GM15510 (cell line): ENCODE data around the gene ACBD6.

Experiments used
- POLR2A ChIP-seq: IDR thresholded peaks from 3 replicates; pipeline ENCODE4 v1.6.1; 2011; ENCODE audit warnings: borderline replicate concordance; ENCODE audit not compliant: insufficient read length; ENCODE audit errors: extremely low read depth

ACBD6 gene

DNA sequence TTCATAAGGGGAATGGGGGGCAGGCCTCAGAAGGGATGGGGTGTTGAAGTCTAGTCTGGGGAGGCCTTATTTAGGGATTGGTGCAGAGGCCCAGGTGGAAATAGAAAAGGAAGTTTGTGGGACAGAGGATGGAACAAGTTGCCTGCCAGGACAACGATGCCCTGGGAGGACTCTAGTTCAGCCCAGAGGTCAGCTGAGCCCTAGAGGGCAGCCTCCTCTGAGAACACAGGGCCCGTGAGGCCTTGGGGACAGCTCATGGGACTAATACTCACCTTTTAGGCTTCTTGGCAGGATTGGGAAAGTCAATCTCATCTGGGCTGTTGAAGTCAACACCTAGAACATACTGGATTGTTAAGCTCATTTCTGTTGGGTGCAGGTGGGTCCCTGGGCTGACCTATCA is 229.3 kb downstream of the ACBD6 start:
- TF ChIP-seq POLR2A = no peak

DNA sequence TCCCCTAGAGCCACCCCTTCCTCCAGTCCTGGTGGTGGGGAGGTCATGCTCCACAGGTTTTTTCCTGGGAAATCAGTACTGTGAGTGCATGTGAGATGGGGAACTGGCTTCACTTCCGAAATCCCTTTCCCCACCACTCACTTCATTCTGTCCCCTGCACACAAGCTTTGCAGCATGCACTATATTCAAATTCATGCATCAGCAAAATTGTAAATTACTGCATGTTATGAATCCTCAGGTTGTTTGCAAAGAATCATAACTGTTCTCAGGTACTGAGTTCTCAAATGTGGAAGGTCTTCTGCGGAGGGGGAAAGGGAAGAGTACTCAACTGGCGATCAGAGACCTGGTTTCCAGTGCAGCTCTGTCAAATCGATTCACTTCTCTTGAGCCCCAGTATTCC is 230.0 kb downstream of the ACBD6 start:
- no peak for TF ChIP-seq POLR2A

DNA sequence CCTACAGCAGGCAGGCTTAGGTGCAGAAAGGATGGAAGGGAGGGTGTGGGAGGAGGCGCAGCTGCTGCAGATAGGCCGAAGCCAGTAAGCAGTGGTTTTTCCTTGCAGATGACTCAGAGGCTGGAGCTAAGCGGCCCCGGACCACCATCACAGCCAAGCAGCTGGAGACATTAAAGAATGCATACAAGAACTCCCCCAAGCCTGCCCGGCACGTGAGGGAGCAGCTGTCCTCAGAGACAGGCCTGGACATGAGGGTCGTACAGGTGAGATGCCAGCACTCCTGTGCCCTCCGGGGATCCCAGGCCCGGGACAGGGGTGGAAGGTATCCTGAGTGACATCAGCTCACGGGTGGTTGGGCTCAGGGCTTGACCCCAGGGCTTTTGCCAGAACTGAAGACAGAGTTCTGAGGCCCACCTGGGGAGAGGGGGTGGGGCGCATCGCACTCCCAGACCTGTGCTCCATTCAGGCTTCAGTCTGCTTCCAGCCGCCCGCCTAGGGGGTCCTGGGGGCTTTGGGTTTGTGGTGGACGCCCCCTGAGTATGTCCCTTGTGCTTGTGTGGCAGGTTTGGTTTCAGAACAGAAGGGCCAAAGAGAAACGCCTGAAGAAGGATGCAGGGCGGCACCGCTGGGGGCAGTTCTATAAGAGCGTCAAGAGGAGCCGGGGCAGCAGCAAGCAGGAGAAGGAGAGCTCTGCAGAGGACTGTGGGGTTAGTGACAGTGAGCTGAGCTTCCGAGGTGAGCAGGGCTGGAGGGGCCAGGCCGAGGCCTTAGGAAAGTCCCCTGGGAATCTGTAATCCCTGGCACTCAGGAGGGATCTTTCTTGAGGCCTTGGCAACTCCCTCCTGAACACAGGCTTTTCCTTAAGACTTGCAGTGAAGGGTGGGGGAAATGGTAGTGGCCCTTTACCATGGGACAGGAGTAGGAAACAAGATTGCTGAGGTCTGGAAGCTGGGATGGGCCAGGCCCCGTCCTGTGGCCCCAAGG is 230.8 kb downstream of the ACBD6 start:
- TF ChIP-seq POLR2A = no peak

DNA sequence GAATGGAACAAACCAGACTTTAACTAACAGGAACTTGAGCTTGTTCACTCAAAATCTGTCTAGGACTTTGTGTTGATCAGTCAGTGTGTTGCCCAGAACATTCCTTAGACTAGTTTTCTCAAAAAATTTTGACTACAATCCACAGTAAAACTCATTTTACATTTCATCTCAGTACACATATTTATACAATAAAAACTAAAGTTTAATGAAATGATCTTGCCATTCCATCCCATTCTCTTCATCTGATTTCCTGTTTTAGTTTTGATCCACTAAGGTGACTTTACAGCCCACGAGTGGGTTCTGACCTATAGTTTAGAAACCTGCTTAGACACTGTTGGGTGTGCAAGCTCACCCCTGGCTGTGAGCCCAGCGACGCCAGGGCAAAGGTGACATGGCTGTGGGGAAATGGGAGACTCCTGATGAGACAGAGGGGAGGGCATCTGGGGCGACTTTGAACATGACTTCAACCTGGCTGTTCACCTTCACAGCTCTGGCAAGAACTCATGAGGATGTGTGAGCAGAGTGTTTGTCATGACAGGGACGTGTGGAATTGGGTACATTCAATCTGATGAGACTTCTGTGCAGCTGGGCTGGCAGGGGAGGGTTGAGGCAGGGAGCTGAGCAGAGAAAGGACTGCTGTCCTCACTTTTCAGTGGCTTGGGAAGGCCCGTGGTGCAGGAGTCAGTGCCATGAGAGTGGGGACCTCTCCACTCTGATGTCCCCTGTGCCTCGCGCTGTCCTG is 231.7 kb downstream of the ACBD6 start:
- TF ChIP-seq POLR2A = no peak

DNA sequence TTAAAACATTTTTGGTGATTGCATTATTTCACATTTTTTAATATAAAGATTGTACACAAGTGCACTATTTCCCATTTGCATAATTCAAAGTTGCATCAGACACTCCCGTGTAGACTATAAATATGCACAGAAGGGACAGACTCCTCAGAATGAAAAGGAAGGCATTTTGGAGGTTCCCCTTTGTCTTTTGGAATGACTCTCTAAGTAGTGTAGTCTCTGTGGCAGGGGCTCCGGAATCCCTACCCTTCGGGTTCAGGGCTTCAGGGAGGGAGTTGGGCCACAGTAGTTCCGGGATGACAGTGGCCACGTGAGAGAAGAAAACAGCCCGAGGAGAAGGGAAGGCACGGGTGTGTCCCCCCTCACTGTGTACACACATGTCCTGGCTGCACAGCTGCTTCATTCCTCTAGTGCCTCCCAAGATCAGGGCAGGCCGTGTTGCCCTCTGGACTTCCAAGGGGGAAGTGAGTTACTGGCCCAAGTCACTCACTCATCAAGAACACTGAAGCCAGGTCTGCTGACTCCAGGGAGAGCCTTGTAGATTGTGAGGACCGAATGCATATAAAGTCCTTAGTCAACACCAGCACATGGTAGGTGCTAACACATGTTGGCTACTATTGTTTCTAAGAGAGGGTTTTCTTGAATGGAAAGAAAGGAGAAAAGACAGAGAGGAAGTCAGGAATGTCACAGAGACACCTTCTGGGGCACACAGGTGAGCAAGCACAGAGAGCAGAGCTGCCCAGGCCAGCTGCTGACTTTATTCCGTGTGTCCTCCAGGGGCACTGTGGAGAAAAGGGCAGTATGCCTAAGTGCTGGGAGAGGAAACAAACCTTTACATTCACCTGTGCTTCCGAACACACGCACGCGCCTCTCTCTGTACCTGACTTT is 232.5 kb downstream of the ACBD6 start:
- TF ChIP-seq POLR2A = no peak

DNA sequence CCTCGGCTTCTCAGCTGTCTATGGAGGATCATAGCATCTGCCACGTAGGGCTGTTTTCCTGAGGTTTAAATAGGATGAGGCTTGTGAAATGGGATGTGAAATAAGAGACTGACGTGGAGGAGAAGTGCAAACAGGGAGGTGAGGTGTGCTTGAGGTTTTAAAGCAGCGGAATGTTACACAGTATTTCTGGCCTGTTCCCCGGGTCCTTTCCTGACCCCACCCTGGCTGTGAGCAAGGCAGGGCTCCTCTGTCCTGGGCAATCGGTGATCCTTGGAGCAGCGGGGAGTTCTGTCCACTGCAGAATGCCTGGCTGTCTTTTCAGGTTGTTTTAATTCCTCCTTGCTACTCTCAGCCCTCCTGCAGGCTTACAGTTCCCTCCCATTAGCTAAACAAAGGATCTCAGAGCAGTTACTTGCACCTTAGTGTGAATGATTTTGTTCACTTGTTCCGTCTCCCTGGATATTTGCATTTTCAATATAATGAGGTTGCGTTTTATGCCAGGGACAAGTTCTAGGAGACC is 233.8 kb downstream of the ACBD6 start:
- no peak for TF ChIP-seq POLR2A

DNA sequence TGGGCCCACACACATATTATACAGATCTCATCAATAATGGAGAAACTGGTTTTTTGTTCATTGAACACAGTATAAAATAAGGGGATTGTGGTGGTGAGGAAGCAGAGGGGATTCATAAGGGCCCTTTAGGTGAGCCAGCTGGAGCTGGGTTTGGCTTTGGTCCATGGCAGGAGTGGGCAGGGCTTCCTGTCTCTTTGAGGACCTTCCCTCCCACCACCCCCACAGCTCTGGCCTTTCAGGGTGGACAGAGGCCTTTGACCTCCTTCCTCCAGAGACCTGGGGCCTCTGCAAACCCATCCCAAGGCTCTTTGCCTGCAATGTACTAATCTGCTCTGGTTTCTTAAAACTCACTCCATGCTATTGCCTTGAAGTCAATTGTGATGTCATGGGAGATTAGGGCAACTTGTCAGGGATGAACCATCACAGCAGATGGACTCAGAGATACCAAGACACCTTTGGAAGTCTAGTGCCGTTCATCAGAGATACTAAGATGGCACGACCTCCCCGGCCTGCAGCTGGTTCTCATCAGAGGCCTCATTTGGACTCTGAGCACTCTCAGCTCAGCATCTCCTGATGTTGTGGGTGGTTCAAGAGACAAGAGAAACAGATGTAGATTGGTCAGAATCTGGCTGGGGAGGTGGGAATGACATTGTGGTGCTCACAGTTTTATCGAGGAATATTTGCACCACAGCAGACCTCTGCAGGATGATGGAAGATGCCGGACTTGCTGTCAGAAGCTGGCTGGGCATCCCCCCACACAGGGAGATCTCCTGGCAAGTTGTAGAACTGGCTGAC is 234.4 kb downstream of the ACBD6 start:
- no peak for TF ChIP-seq POLR2A

DNA sequence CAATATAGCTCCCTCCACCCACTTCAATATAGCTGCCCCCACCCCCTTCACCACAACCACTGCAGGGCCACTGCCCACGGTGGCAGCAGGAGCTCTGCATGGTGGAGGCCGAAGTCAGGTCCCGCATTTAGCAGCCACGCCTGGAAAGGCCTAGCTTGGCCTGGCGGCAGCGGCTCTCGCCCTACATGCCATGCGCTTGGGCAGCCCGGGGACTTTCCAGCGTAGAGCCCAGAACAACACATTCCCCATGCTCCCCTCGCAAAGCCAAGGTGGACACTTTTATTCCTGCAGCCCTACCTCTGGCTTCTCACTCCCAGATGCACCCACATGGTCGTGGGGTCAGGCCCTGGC is 235.2 kb downstream of the ACBD6 start:
- TF ChIP-seq POLR2A = no peak

DNA sequence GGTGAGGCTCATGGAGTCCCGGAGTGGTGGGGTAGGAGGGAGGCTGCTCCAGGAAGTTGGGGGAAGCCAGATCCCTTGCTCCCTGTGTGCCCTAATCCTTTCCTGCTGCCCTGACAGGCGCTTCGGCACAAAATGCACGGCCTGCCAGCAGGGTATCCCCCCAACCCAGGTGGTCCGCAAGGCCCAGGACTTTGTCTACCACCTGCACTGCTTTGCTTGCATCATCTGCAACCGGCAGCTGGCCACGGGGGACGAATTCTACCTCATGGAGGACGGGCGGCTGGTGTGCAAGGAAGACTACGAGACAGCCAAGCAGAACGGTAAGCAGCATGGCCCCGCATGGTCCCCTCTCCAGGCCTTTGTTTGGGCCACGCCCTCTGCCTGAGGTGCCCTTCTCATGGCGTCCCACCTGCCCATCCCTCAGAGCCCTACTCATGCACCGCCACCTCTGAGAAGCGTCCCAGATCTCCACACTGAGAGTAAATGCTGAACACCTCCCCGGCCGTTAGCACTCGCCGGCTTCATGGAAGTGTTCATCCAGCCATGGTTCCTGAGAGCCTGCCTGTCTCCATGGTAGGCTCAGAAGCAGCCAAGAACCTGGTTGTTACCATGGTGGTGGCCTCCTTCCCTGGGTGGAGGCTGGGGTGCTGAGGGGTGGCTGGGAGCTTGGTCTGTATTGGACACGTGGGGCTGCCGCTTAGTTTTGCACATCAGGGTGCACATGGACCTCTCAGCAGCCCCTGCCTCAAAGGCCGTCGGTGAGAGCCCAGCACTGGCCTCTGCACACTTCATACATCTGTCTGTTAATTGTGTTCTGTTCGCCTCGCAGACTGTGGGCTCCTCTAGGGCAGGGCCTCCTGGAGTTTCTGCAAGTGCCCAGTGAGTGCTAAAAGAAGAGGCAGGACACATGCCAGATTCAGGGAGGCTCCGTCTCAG is 235.8 kb downstream of the ACBD6 start:
- no peak for TF ChIP-seq POLR2A

DNA sequence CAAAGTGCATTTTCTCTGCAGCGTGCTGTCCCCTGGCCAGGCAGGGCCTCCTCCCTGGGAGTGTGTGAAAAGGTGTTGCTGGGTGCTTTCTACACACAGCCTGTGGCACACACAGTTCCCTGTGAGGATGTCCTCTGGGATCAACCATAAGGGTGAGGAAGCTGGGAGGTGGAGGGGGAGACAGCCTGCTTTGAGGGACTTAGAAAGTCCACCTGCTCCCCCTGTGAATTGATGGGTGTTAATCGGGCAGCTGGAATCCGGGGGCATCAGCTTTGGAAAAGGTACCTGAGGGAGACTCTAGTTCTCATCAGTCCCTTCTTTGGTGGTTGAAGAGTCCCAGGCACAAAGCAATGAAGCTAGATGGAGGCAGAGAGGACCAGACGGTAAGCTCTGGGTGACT is 236.5 kb downstream of the ACBD6 start:
- TF ChIP-seq POLR2A = no peak

DNA sequence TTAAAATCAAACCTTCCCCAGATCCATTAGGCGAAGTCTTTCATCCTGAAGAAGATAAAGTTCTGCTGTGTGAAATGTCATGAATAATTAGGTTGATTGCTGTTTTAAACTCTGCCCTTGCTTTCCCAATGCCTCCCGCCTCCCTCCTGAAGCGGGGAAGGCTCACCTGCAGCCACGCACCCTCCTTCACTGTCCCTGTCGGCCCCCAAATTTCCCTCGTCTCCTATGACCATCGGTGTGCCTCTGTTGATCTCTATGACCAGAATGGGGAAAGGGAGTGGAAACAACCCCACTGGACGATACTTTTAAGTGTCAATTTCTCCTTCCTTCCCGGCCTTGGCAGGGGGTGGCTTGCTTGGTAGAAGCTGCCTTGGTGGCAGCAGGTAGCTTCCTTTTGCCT is 237.2 kb downstream of the ACBD6 start:
- no peak for TF ChIP-seq POLR2A

DNA sequence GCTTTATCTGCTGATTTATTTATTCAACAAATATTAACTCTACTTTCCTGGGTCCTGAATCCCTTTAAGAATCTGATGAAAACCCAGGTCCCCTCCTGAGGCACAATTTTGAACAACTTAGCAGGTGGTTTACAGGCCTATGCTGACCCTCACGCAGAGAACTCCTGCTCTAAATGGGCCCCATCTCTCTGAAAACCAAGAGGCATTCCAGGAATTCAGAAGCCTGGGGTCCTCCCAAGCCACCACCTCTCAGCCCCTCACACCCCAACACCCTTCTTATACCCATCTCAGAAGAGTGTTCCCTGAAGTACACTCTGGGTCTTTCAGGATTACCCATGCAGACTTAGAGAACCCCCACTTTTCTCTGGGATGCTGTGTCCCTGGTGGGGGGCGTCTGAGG is 237.8 kb downstream of the ACBD6 start:
- no peak for TF ChIP-seq POLR2A

DNA sequence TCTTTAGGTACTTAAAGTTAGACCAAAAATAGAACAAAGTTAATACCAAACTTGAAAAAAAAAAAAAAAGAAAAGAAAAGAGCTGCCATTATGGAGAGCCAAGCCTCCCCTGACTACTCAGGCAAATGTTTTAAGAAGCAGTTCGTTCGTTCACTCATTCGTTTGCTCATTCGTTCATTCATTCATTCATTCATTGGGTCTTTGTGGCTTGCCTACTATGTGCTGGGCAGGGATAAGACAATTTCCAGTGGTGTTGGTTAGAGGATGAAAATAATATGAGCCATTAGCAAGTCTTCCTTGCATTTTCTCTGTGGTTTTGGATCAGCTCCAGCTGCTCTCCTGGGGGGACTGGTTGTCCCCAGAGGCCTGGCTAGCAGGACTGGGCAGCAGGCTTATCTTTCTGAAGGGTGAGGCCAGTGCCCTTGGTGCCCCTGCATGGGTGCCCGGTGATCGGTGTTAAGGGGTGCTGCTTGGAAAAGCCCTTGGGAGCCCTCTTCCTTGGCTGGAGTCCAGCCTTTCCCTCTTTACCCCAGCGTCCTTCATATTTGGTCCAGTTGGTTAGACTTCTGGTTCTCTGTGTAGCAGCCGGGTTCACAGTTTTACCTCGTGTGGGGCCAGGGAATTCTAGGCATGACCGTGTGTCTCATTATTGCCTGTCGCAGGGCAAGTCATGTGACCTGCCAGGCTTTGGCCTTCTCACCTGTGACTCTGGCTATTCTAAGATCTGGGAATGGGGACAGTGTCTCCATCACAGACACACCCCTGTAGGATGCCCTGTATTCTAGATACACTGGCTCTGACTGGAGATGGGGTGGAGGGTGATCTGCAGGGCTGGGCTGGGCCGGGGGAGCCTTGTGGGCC is 239.5 kb downstream of the ACBD6 start:
- TF ChIP-seq POLR2A = no peak
